Gastrocnemius medialis (tissue), 4 donors: ENCODE measurements around the gene SYNRG.

Source experiments
- POLR2A ChIP-seq, 2 donors: fragments of 450-650 bp; IDR thresholded peaks; one replicate each; pipeline ENCODE4 v1.6.1; 2017; ENCODE audit warnings: antibody characterized with exemption in 2 of 2, mild to moderate bottlenecking in 2 of 2, moderate library complexity in 2 of 2
- TF ChIP-seq, protein P1 (sequence below), 5 experiments: fragments of 450-650 bp in 3 of 5; fragments of 200-600 bp in 2 of 5; sonication (generic) in 2 of 5; IDR thresholded peaks in 4 of 5; conservative IDR thresholded peaks in 1 of 5; 1 replicate in 4 of 5; 2 replicates in 1 of 5; pipeline ENCODE4 v1.5.1; 2016 to 2019; ENCODE audit warnings: antibody characterized with exemption in 5 of 5, mild to moderate bottlenecking in 3 of 5, moderate library complexity in 3 of 5

DNA sequence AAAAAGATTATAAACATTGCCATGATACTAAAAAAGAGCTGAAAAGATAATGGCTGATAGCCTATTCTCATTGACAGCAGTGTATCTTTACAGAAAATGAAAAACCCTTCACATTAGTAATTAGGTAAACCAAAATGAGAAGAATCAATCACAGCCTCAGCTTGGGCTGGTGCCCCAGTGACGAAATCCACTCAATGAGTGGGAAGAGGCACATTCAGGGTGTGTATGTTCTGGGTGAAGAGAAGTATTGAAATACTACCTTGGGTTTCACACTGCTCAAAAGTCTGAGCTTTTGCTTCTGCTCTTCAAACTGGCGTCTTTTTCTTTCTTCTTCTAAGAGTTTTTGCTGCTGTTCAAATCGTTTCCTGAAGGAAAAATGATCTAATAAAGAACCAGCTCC is 24.2 kb downstream of the SYNRG start:
- TF ChIP-seq, protein P1, sequence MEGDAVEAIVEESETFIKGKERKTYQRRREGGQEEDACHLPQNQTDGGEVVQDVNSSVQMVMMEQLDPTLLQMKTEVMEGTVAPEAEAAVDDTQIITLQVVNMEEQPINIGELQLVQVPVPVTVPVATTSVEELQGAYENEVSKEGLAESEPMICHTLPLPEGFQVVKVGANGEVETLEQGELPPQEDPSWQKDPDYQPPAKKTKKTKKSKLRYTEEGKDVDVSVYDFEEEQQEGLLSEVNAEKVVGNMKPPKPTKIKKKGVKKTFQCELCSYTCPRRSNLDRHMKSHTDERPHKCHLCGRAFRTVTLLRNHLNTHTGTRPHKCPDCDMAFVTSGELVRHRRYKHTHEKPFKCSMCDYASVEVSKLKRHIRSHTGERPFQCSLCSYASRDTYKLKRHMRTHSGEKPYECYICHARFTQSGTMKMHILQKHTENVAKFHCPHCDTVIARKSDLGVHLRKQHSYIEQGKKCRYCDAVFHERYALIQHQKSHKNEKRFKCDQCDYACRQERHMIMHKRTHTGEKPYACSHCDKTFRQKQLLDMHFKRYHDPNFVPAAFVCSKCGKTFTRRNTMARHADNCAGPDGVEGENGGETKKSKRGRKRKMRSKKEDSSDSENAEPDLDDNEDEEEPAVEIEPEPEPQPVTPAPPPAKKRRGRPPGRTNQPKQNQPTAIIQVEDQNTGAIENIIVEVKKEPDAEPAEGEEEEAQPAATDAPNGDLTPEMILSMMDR (IDR thresholded peaks at IDR 0.05 in 4 of 5, conservative IDR thresholded peaks at IDR 0.05 in 1 of 5) = no peak
- TF ChIP-seq POLR2A (IDR thresholded peaks at IDR 0.05) = no peak
